GM12872 (cell line): ENCODE measurements around the gene FGFR3.

ENCODE experiments used
- TF ChIP-seq, protein P1 (sequence below): IDR thresholded peaks from 3 replicates; pipeline ENCODE4 v1.5.1; 2011; ENCODE audit warnings: low read depth, mild to moderate bottlenecking, low read length, moderate library complexity; ENCODE audit not compliant: insufficient read depth

Gene FGFR3

DNA sequence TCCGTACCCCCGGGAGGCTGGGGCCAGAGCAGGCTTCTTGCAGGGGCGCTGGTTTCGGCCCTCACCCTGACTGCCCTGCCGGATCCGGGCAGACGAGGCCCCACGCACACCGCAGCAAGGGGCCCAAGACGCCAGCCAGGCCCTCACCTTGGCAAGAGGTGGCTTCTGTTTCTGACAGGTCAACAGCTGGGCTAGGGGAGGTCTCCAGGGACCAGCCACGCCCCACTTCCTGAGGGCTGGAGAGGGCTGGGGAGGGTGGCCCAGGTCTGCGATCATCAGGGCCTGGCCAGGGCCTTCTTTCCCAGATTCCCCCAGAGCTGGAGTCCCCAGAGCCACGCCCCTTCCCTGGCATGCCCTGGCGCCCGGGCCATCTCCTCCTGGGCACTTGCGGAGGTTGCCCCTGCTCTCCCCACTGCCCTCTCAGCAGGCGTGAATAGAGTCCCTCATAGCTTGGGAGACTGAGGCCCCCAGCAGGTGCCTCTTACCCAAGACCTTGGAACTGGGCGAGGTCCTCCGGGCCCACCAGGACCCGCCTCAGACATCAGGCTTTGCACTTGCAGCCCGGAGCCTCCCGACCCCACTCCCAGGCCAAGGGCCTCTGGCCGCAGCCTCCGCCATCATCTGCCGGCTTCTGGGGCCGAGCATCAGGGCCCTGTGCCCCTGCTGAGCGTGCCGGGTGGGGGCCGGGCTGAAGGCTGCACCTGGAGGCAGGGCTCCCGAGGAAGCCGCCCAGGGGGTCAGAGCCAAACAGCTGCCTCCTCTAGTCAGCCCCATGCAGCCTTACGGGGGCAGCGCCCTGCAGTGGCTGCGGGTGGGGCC lies 6.3 kb upstream of the FGFR3 start:
- TF ChIP-seq, protein P1, sequence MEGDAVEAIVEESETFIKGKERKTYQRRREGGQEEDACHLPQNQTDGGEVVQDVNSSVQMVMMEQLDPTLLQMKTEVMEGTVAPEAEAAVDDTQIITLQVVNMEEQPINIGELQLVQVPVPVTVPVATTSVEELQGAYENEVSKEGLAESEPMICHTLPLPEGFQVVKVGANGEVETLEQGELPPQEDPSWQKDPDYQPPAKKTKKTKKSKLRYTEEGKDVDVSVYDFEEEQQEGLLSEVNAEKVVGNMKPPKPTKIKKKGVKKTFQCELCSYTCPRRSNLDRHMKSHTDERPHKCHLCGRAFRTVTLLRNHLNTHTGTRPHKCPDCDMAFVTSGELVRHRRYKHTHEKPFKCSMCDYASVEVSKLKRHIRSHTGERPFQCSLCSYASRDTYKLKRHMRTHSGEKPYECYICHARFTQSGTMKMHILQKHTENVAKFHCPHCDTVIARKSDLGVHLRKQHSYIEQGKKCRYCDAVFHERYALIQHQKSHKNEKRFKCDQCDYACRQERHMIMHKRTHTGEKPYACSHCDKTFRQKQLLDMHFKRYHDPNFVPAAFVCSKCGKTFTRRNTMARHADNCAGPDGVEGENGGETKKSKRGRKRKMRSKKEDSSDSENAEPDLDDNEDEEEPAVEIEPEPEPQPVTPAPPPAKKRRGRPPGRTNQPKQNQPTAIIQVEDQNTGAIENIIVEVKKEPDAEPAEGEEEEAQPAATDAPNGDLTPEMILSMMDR, result no peak

DNA sequence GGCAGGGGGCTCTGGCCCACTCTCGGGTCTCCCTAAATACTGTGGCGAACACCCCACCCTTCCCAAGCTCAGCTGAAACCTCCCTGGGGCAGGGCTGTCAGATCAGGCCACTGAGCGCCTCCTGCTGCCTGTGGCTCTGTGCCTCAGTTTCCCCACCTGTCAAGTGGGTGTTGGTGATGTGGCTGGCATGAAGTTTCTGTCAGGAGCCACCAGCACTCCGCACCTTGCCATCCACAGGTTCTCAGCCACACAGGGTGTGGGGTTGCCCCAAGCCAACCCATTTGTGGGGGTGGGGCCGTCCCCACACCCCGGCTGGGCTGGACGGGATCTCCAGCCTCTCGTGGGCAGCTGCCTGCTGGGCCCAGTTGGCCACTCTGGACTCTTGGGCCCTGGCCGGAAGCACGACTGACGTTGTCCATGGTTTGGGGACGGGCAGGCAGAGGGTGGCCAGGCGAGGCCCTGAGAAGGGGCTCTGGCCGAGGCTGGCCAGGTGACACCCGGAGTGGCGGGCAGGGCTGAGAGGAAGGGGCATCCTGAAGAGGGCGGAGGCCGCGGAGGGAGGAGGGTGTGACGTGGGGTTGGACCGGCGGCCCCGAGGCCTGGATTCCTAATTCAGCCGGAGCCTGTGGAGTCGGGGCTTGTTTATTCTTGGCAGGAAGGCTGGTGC lies 5.5 kb upstream of the FGFR3 start:
- TF ChIP-seq, protein P1, result no peak

DNA sequence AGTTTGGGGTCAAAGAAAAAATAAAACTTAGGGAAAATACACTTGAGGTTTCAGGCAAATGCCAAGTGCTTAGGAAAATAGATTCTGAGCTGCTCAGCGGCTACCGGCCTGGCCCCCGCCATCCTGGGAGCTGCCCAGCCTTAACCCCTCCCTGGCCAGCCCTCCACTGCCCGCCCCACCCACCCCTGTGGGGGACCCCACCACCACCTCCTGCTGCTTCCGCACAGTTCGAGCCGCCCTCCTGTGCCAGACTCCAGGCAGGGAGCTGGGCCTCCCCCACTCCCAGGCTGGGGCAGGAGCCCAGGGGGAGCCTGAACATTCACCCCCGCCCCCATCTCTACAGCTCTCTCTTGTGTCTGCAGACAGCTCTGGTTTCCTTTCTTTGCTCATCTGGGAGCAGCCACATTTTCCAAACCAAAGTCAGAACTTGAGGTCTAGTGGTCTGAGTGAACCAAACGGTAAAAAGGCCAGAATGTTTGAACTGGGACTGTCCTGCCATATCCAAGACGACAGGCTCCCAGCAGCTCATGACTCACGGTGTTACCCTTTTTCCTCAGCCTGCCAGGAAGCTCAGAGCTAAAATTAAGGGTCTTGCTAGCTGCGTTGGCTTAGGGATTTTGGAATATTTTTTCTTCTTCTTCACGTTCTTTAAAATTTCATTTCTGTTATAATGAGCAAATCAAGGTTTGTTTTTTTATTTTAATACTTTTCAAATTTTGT lies 4.7 kb upstream of the FGFR3 start:
- TF ChIP-seq, protein P1, result no peak

DNA sequence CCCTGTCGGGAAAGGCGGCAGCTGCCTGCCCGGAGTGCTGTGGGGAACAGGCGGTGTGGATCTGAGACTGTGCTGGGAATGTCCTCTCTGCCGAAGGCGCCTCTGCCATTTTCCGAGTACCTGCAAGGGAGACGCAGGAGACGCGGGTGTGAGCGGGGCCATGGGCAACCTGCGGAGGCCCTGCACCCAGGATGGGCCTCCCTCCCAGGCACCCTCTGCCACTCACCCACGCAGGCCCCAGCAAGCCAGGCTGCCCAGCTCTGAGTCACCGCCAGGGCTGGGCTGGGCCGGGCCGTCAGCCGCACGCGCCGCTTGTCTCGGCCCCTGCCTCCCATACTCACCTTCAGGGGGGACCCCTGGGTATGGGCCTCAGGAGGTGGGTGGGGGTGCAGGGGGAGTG lies 3.5 kb upstream of the FGFR3 start:
- TF ChIP-seq, protein P1, result no peak

DNA sequence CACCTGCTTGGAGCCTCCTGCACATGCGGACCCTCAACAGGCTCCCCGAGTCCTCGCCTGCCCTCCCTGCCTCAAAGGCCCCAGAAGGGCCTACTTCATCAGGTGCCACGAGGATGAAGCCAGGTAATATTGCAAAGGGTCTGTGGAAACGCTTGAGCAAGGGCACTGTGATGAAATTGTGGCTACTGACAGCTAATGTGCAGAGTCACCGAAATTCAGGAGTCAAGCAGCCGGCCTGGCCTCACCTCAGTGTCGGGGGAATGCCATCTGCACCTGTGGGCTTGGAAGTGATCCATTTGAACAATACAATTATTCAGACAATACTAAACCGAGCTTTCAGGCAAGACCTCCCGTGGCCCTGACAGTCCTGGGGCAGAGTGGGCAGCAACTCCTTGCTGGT lies 3.1 kb upstream of the FGFR3 start:
- TF ChIP-seq, protein P1, result no peak

DNA sequence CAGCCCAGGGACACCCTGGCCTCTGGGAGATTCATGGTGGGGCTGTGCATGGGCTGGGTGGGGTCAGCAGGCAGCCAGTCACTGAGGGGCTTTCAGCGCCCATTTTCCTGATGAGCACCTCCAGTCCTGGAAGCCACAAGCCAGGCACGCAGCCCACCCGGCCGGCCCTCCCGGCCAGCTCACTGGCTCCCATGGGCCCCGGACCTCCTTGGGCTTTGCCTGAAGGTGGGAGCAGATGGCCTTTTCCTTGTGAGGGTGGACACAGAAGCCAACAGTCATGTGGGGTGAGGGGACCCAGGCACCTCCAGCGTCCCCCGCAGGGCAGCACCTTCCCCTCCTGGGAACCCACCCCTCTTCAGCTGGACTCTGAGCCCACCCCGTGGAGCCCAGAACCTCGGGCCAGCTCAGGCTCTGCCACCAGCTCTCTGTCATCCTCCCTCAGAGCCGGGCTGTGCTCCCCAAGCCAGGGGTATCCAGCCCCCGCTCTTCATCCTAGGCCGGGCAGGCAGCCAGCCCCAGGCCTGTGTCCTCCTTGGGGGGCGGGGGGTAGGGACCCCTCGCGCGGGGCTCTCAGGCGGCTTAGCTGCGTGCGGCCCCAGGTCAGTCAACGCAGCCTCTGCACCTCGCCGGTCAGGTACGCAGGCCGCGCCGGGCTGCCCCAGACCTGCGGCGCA lies 798 bp upstream of the FGFR3 start:
- TF ChIP-seq, protein P1, result no peak

DNA sequence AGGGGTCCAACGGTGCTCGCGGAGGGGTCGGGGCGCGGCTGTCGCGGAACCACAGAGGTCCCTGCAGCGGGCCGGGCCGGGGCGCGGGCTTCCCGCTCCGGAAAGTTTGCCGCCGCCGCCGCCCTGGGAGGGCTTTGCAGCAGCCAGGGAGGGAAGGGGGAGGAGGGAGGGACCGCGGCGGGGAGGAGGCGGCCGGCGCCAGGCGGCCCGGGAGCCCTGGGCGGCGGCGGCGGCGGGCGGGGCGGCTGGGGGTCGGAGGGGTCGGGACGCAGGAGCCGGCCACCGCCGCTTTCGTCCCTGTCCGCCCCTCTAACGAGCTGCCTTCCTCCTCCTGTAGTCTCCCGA lies 375 bp downstream of the FGFR3 start:
- TF ChIP-seq, protein P1, result no peak
